Measurements from ENCODE around the gene BRK1. TPM values are rescaled to one million over a fixed set of nuclear protein-coding genes. Genes with fewer than 3 reads are reported as not detected.

Gene BRK1
- total and polyA plus RNA-seq, 10 of the 15 experiments (the other 5 are each of a cell fraction or from before 2014, with no cell fraction given) = 97.8 to 457 (median 203) TPM

GRCh38 chr3:10173926-10174435, 58.5 kb downstream of the BRK1 start (continued):
- TF ChIP-seq ZBTB11 (CRISPR knock-in tag; IDR thresholded peaks at IDR 0.05) = no peak
- no peak for TF ChIP-seq IRF5 (IDR thresholded peaks at IDR 0.05; ENCODE audit: borderline replicate concordance)
- peak; percentile 89 for TF ChIP-seq ATF7 (IDR thresholded peaks at IDR 0.05; ENCODE audit: low read depth)
- no peak for TF ChIP-seq ZBTB40 (IDR thresholded peaks at IDR 0.05; ENCODE audit: borderline replicate concordance)
- TF ChIP-seq BRCA1 (IDR thresholded peaks at IDR 0.05; ENCODE audit: low read depth, low read length) = no peak
- no peak for TF ChIP-seq ZSCAN29 (IDR thresholded peaks at IDR 0.05)
- no peak for TF ChIP-seq STAT3 (IDR thresholded peaks at IDR 0.05; ENCODE audit: low read depth, low read length)
- no peak for TF ChIP-seq ETV6 (conservative IDR thresholded peaks at IDR 0.05 in 1 of 2, IDR thresholded peaks at IDR 0.05 in 1 of 2; ENCODE audit: borderline replicate concordance in 1 of 2, low read depth in 1 of 2)
- TF ChIP-seq RFX5 (IDR thresholded peaks at IDR 0.05; ENCODE audit: low read depth, low read length) = no peak
- TF ChIP-seq MXI1 (IDR thresholded peaks at IDR 0.05; ENCODE audit: low read depth, low read length) = no peak
- TF ChIP-seq KAT2A (conservative IDR thresholded peaks at IDR 0.05; ENCODE audit: control insufficient read depth, low read depth, low read length) = no peak
- TF ChIP-seq MEF2A (IDR thresholded peaks at IDR 0.05; ENCODE audit: insufficient read depth, low read depth, low read length) = no peak
- TF ChIP-seq YBX1 (IDR thresholded peaks at IDR 0.05) = no peak
- peak; percentile 63 to 67; a peak in 3 of 4 replicates for TF ChIP-seq IKZF2 (IDR thresholded peaks at IDR 0.05)
- no peak for TF ChIP-seq SUPT20H (IDR thresholded peaks at IDR 0.05; ENCODE audit: borderline replicate concordance, control insufficient read depth, low read depth, low read length)
- 0 out of 2 replicates have a peak, but pooled peaks have one; percentile 16 for TF ChIP-seq FOXM1 (IDR thresholded peaks at IDR 0.05; ENCODE audit: low read depth, low read length)
- no peak for TF ChIP-seq NFYB (IDR thresholded peaks at IDR 0.05; ENCODE audit: insufficient read depth, low read depth, low read length)
- no peak for TF ChIP-seq RB1 (IDR thresholded peaks at IDR 0.05; ENCODE audit: borderline replicate concordance)
- peak; percentile 71 for TF ChIP-seq RELB (IDR thresholded peaks at IDR 0.05; ENCODE audit: low read depth)
- no peak for TF ChIP-seq HDAC2 (IDR thresholded peaks at IDR 0.05)

Data from GM12878 (cell line).